GM12878 (cell line): Measurements from ENCODE around the gene CROCC. TPM values are rescaled to one million over a fixed set of nuclear protein-coding genes. Genes with fewer than 3 reads are reported as not detected.
A peak's percentile ranks its signal among the peaks of the same experiment; 100 is the strongest.

Experiments used
- BCL11A ChIP-seq: IDR thresholded peaks from 2 replicates; pipeline ENCODE4 v1.6.1; 2011; ENCODE audit warnings: low read depth, low read length
- BCL3 ChIP-seq: IDR thresholded peaks from 2 replicates; pipeline ENCODE4 v1.6.1; 2011; ENCODE audit warnings: borderline replicate concordance, low read depth, mild to moderate bottlenecking, moderate library complexity, low read length; ENCODE audit not compliant: insufficient read depth, poor library complexity, severe bottlenecking
- CHD2 ChIP-seq: IDR thresholded peaks from 2 replicates; pipeline ENCODE4 v1.6.1; 2011; ENCODE audit warnings: low read depth, low read length, improper control_type of control experiment, borderline replicate concordance
- CUX1 ChIP-seq: IDR thresholded peaks from 2 replicates; pipeline ENCODE4 v1.6.1; 2012; ENCODE audit warnings: improper control_type of control experiment, low read depth, low read length; ENCODE audit not compliant: insufficient replicate concordance
- HDAC2 ChIP-seq: fragments of 200-600 bp; sonication (generic); IDR thresholded peaks from 2 replicates; pipeline ENCODE4 v1.6.1; 2017
- MLLT1 ChIP-seq: fragments of 450-650 bp; IDR thresholded peaks from 2 replicates; pipeline ENCODE4 v1.6.1; 2016; ENCODE audit warnings: mild to moderate bottlenecking
- MTA2 ChIP-seq: fragments of 450-650 bp; IDR thresholded peaks from 2 replicates; pipeline ENCODE4 v1.6.1; 2016; ENCODE audit warnings: low read depth, mild to moderate bottlenecking, moderate library complexity
- NR2C2 ChIP-seq: IDR thresholded peaks from 2 replicates; pipeline ENCODE4 v1.6.1; 2011; ENCODE audit warnings: borderline replicate concordance, low read depth; ENCODE audit not compliant: control insufficient read depth, insufficient read length
- RAD21 ChIP-seq: IDR thresholded peaks from 2 replicates; pipeline ENCODE4 v1.6.1; 2011; ENCODE audit warnings: mild to moderate bottlenecking, low read depth, low read length, moderate library complexity; ENCODE audit not compliant: insufficient read depth
- SIX5 ChIP-seq: IDR thresholded peaks from 2 replicates; pipeline ENCODE4 v1.6.1; 2011; ENCODE audit warnings: mild to moderate bottlenecking, low read depth, low read length, moderate library complexity; ENCODE audit not compliant: severe bottlenecking
- SRF ChIP-seq, 2 experiments: IDR thresholded peaks; 2 replicates each; pipeline ENCODE4 v1.6.1; 2011; ENCODE audit warnings: low read depth in 2 of 2, low read length in 2 of 2, mild to moderate bottlenecking in 1 of 2, moderate library complexity in 1 of 2
- STAT1 ChIP-seq: fragments of 450-650 bp; conservative IDR thresholded peaks from 2 replicates; pipeline ENCODE4 v1.6.1; 2014; ENCODE audit warnings: antibody characterized with exemption, mild to moderate bottlenecking
- SUZ12 ChIP-seq: fragments of 200-600 bp; sonication (generic); IDR thresholded peaks from one replicate; pipeline ENCODE4 v1.6.1; 2018; ENCODE audit warnings: antibody characterized with exemption, mild to moderate bottlenecking; ENCODE audit not compliant: unreplicated experiment
- USF2 ChIP-seq: IDR thresholded peaks from 2 replicates; pipeline ENCODE4 v1.6.1; 2011; ENCODE audit warnings: low read depth, low read length, improper control_type of control experiment, borderline replicate concordance
- YBX1 ChIP-seq: fragments of 450-650 bp; IDR thresholded peaks from 2 replicates; pipeline ENCODE4 v1.6.1; 2016; ENCODE audit warnings: antibody characterized with exemption
- ZBTB4 ChIP-seq: fragments of 450-650 bp; formaldehyde crosslinking; IDR thresholded peaks from 2 replicates; pipeline ENCODE4 v1.4.0; 2022; ENCODE audit warnings: mild to moderate bottlenecking, moderate library complexity
- ZZZ3 ChIP-seq: IDR thresholded peaks from 2 replicates; pipeline ENCODE4 v1.6.1; 2011; ENCODE audit warnings: low read depth; ENCODE audit not compliant: control insufficient read depth, insufficient read length
- polyA plus RNA-seq, 11 experiments: library from polyadenylated mRNA; depleted of rRNA in 4 of 11; unstranded in 6 of 11; stranded (reverse) in 5 of 11; fragments of >200 nt; fragmentation: Nextera tagmentation in 4 of 11; fragmentation: Illumina TruSeq in 1 of 11; extraction: Ambion mirVana in 4 of 11; extraction: Trizol in 1 of 11; gene quantifications; 1 replicate in 1 of 11; 2 replicates in 10 of 11; pipeline versions ENCODE4 v1.2.1 to v1.2.3, GENCODE V29; 2011 to 2016; ENCODE audit warnings: inconsistent platforms in 2 of 11, missing spikeins in 2 of 11, low read depth in 1 of 11
- total RNA-seq, 4 experiments: library from RNA; depleted of rRNA in 3 of 4; stranded (reverse); fragments of >200 nt in 3 of 4; fragmentation: Illumina TruSeq in 1 of 4; extraction: Trizol in 1 of 4; gene quantifications; 2 replicates each; pipeline versions ENCODE4 v1.2.1 to v1.2.3, GENCODE V29; 2013 to 2021

CROCC gene
- total and polyA plus RNA-seq, 10 of the 15 experiments (the other 5 are each of a cell fraction or from before 2014, with no cell fraction given) = 0.04 to 5.5 (median 2.3) TPM

GRCh38 chr1:16905110-16905867 is 16.4 kb upstream of the CROCC start (continued):
- TF ChIP-seq USF2 = no peak
- peak; percentile 16 for TF ChIP-seq SIX5
- TF ChIP-seq ZBTB4 = peak; percentile 99
- TF ChIP-seq ZZZ3 = no peak
- peak; percentile 70 for TF ChIP-seq BCL11A
- TF ChIP-seq MLLT1 = peak; percentile 67
- TF ChIP-seq SUZ12 = no peak
- TF ChIP-seq HDAC2 = no peak
- no peak for TF ChIP-seq YBX1
- TF ChIP-seq MTA2 = no peak
- TF ChIP-seq STAT1 = no peak
- TF ChIP-seq NR2C2 = no peak
- TF ChIP-seq BCL3 = peak; percentile 94
- TF ChIP-seq CHD2 = no peak
- peak in 1 of 2 experiments; percentile 60; a peak in 1 of 4 replicates for TF ChIP-seq SRF (IDR thresholded peaks at IDR 0.05; ENCODE audit: low read depth in 2 of 2, low read length in 2 of 2)
- no peak for TF ChIP-seq CUX1
- TF ChIP-seq RAD21 = no peak
